Muscle of back (tissue), 11 donors: Measurements from ENCODE around the gene CLINT1. TPM values are rescaled to one million over a fixed set of nuclear protein-coding genes. Genes with fewer than 3 reads are reported as not detected.
"Not testable (repeated sequence)": the region's sequence is repeated elsewhere in the genome, so short reads cannot be mapped to it uniquely, and the experiment has no call there.

ENCODE experiments used
- DNase-seq, 3 donors: peaks; one replicate each; pipeline versions ENCODE4 v3.0.0 to v3.0.0-alpha.2; 2013
- polyA plus RNA-seq, 10 donors: library from polyadenylated mRNA; unstranded; fragments of 120-200 nt; gene quantifications; one replicate each; pipeline ENCODE4 v1.2.1, GENCODE V29; 2013; ENCODE audit not compliant: insufficient read length in 10 of 10

Gene CLINT1
- polyA plus RNA-seq, 10 donors: 57.5 to 84.3 (median 68.6) TPM

GRCh38 chr5:157865781-157866180 lies 6.8 kb upstream of the CLINT1 start:
- DNase-seq: no peak

DNA sequence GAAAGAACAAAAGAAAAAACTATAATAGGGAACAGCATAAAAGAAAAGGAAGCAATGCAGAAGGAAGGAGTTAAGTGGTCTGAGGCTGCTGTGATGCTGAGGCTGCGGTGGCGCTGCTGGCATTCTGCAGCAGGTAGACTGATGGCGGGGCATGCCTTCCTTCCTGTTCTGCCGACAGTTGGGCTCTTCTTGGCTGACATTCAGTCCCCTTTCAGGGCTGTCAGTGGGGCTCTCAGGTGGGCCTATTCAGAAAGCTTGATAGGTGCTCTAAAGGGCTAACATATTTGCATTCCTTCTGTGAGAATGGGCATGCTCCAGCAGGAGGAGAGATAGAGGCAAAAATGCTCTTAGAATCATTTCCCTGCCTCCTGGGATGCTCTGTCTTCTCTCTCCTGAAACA lies 5.1 kb upstream of the CLINT1 start:
- DNase-seq: no peak

DNA sequence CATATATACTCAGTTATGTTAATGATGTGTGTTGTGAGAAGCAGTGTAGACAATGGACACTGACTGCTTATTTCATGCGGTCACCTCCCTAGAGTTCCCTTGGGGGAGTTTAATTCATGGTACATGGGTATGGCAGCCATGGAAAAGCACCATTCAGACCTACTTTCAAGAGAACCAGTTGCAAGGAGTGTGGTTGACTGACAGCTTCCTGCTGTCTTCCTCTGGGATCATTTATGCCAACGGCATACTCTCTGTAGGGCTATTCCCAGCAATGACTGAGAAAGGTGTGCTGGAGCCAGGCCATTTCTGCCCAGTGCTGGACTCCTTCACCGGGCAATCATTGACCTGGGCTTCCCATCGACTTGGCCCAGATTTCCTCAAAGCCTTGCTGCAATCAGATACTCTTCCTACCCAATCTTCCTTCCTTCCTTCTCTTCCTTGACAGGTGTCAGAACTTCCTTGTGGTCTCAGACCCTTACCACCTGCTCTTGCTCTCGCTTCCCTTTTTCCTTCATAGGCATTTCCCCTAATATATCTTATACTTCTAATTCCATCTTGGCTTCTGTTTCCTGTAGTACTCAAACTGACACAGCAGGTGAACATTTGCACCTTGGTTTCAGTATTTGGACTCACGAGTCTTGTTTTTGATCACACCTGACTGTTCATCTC lies 3.4 kb upstream of the CLINT1 start:
- DNase-seq: no peak

DNA sequence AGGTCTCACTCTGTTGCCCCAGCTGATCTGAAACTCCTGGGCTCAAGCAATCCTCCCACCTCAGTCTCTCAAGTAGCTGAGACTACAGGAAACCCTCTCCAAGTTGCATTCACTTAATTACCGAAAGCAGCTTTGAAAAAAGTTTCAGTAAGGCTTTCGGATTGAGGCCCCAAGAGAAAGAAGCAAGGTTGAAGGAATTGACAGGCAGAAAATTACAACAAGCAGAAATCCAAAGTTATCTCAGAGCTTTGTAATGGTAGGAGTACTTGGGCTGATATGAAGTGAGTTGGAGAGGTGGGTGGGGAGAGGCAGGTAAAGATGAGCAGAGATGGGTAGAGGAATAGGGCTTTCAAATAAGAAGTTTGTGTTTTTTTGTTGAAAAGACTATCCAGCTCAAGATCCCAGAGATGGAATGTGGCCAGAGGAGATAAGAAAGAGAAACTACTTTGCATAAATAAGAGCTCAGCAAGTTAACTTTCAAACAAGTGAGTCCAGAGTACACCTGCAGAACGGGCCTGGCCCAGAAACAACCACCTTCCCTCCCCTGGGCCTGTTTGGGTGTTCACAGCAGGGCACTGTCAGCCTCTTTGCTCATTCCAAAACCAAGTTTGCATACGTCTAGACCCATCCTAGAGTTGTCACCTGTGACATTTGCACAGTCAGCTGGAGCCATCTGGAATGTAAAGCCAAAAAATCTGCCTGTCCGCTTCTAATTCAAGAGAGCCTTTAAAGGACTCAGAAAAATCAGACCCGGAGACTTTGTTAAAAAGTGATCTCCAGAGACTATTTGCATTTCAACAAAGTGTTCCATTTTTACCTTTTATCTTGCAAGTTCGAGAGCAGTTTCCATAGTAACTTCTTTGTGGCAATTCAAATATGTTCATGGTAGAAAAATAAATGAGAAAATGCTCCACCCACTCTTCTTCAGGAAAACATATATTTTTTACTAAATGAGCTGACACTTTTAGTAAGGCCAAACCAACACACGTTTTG lies 2.2 kb upstream of the CLINT1 start:
- no peak for DNase-seq

DNA sequence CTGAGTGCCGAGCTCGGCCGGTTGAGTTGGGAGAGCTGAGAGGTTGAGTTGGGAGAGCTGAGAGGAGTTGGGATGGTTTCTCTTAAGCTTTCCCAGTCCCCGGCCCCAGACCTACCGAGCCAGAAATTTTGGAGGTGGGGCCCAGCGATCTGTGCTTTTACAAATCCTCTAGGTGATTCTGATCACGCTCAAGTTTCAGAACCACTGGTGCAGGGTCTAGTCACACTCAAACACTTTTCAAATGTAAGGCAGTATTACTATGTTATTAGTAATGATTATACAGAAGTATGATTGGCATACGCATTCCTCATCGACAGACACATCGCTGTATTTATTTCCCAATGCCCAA lies 256 bp upstream of the CLINT1 start:
- no peak for DNase-seq

- peak in 1 of 3 donors; percentile 22 for DNase-seq
Observed at GRCh38 chr5:157857816-157858526, 974 bp downstream of the CLINT1 start.

GRCh38 chr5:157855404-157855994 lies 3.4 kb downstream of the CLINT1 start:
- DNase-seq: peak in 2 of 3 donors; percentile 47 to 73

GRCh38 chr5:157853365-157853764 lies 5.6 kb downstream of the CLINT1 start:
- DNase-seq: not testable (repeated sequence)

DNA sequence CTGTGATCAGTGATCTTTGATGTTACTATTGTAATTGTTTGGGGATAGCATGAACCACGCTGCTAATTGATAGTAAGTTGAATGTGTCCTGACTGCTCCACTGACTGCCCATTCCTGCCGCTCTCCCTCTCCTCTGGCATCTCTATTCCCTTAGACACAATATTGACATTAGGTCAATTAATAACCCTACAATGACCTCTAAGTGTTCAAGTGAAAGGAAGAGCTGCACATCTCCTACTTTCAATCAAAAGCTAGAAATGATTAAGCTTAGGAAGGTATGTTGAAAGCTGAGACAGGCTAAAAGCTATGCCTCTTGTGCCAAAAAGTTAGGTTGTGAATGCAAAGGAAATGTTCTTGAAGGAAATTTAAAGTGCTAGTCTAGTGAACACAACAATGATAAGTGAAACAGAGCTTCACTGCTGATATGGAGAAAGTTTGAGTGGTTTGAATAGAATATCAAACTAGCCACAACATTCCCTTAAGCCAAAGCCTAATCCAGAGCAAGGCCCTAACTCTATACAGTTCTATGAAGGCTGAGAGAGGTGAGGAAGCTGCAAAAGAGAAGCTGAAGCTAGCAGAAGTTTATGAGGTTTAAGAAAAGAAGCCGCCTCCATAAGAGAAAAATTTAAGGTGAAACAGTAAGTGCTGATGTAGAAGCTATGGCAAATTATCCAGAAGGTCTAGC lies 12.9 kb downstream of the CLINT1 start:
- DNase-seq: no peak

DNA sequence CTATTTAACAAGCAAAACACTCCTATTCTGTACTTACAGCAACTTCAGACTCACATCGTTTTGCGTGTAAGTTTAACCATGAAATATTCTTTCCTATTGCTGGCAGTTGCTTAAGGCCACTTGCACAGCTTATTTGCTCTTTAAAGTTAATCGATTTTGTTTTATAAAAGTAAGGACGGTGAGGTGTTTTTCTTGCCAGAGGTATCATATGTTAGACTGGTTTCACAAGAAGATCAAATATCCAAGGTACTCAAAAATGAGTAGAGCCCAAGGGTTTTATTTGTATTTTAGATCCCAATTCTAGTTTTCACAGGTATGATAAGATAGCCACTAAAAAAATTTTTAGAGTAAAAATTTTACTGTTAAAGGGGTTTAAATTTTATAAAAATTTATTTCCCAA lies 16.2 kb downstream of the CLINT1 start:
- DNase-seq: no peak

- no peak for DNase-seq
Observed at GRCh38 chr5:157842185-157842584, 16.8 kb downstream of the CLINT1 start.

DNA sequence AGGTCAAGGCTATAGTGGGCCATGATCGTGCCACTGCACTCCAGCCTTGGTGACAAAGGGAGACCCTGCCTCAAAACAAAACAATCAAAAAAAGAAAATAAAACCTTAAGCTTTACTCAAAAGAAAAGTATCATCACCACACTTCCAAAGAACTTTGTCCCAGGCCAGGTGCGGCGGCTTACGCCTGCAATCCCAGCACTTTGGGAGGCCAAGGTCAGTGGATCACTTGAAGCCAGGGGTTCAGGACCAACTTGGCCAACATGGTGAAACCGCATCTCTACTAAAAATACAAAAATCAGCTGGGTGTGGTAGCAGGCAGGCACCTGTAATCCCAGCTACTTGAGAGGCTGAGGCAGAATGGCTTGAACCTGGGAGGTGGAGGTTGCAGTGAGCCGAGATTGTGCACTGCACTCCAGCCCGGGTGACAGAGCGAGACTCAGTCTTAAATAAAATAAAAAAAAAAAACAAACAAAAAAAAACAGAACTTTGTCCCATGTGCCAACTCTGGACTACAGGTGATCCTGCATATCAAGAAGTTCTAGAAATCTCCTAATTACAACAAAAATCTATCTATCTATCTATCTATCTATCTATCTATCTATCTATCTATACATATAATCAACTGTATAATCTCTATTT lies 19.7 kb downstream of the CLINT1 start:
- DNase-seq: no peak

- no peak for DNase-seq
Observed at GRCh38 chr5:157836121-157836753, 22.7 kb downstream of the CLINT1 start.

GRCh38 chr5:157835041-157835440 lies 23.9 kb downstream of the CLINT1 start:
- DNase-seq: no peak

DNA sequence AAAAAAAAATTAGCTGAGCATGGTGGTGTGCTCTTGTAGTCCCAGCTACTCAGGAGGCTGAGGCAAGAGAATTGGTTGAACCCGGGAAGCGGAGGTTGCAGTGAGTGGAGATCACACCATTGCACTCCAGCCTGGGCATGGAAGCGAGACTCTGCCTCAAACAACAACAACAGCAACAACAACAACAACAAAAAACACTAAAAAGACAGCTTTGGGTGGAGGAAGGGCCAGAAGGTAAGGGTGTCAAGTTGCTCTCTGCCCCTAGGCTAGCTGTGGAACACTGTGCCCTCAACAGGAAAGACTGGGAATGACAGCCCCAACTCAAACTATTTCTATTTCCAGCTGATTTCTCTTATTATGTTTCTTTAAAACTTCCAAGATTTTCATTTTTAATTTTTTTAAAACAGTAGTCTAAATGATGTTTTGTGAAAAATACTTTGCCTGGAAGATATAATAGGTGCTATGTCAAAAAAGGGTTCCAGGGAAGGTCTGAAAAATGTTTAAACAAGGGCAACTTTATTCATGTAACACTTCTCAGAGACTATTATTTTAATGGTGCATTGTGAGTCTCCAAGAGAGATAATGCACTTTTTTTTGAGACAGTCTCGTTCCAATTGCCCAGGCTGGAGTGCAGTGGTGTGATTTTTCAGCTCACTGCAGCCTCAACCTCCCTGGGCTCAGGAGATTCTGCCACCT lies 29.9 kb downstream of the CLINT1 start:
- no peak for DNase-seq

- peak in 1 of 3 donors; percentile 63 for DNase-seq
Observed at GRCh38 chr5:157828105-157828943, 30.6 kb downstream of the CLINT1 start.

DNA sequence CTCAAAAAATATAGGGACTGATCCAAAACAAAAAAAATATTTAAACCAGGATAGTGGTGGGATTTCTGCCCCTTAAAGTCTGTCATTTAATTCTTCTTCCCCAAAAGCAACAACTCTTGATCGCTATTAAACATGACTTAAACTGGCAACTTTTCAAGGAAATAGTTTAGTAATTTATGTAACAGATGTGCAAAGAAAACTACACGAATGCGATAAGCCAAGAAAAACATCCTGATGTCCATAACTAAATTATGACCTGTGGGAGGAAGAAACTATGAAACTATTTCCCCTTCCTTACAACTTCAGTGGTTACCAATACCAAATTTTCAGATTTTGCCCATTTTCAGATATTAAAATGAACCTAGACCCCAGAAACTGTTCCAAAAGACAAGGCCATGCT lies 31.5 kb downstream of the CLINT1 start:
- peak in 2 of 3 donors; percentile 49 to 84 for DNase-seq

- DNase-seq: no peak
Observed at GRCh38 chr5:157823655-157824054, 35.3 kb downstream of the CLINT1 start.
